ENCODE results near the gene HPS3.
"Not testable (repeated sequence)": the region's sequence is repeated elsewhere in the genome, so short reads cannot be mapped to it uniquely, and the experiment has no call there.

The HPS3 gene

GRCh38 chr3:149186219-149186618, 56.8 kb downstream of the HPS3 start:
- no peak for DNase-seq (ENCODE audit: low read depth in 2 of 2, low spot score in 1 of 2)

- no peak for DNase-seq (ENCODE audit: low read depth in 2 of 2, low spot score in 1 of 2)
These were observed 57.3 kb downstream of the HPS3 start for GRCh38 chr3:149186721-149187120.

GRCh38 chr3:149188494-149188893, 59.1 kb downstream of the HPS3 start:
- DNase-seq (ENCODE audit: low read depth in 2 of 2, low spot score in 1 of 2): no peak

GRCh38 chr3:149195221-149195620, 65.8 kb downstream of the HPS3 start:
- no peak for DNase-seq (ENCODE audit: low read depth in 2 of 2, low spot score in 1 of 2)

GRCh38 chr3:149196805-149197592, 67.6 kb downstream of the HPS3 start:
- DNase-seq (ENCODE audit: low read depth in 2 of 2, low spot score in 1 of 2): not testable (repeated sequence)

GRCh38 chr3:149197669-149198068, 68.2 kb downstream of the HPS3 start:
- DNase-seq (ENCODE audit: low read depth in 2 of 2, low spot score in 1 of 2): no peak

GRCh38 chr3:149198611-149199010, 69.2 kb downstream of the HPS3 start:
- DNase-seq (ENCODE audit: low read depth in 2 of 2, low spot score in 1 of 2): no peak

GRCh38 chr3:149199474-149199873, 70.0 kb downstream of the HPS3 start:
- no peak for DNase-seq (ENCODE audit: low read depth in 2 of 2, low spot score in 1 of 2)

GRCh38 chr3:149203758-149204157, 74.3 kb downstream of the HPS3 start:
- DNase-seq (ENCODE audit: low read depth in 2 of 2, low spot score in 1 of 2): no peak

GRCh38 chr3:149204390-149204991, 75.1 kb downstream of the HPS3 start:
- DNase-seq (ENCODE audit: low read depth in 2 of 2, low spot score in 1 of 2): no peak

- DNase-seq (ENCODE audit: low read depth in 2 of 2, low spot score in 1 of 2): no peak
These were observed 78.0 kb downstream of the HPS3 start for GRCh38 chr3:149207475-149207874.

GRCh38 chr3:149209431-149209830, 80.0 kb downstream of the HPS3 start:
- no peak for DNase-seq (ENCODE audit: low read depth in 2 of 2, low spot score in 1 of 2)

- no peak for DNase-seq (ENCODE audit: low read depth in 2 of 2, low spot score in 1 of 2)
These were observed 82.9 kb downstream of the HPS3 start for GRCh38 chr3:149212386-149212785.

GRCh38 chr3:149214702-149215101, 85.3 kb downstream of the HPS3 start:
- DNase-seq (ENCODE audit: low read depth in 2 of 2, low spot score in 1 of 2): no peak

- DNase-seq (ENCODE audit: low read depth in 2 of 2, low spot score in 1 of 2): no peak
These were observed 86.1 kb downstream of the HPS3 start for GRCh38 chr3:149215515-149215914.

- no peak for DNase-seq (ENCODE audit: low read depth in 2 of 2, low spot score in 1 of 2)
These were observed 86.9 kb downstream of the HPS3 start for GRCh38 chr3:149216193-149216869.

GRCh38 chr3:149217347-149217746, 87.9 kb downstream of the HPS3 start:
- no peak for DNase-seq (ENCODE audit: low read depth in 2 of 2, low spot score in 1 of 2)

GRCh38 chr3:149219380-149220121, 90.1 kb downstream of the HPS3 start:
- not testable (repeated sequence) for DNase-seq (ENCODE audit: low read depth in 2 of 2, low spot score in 1 of 2)

- no peak for DNase-seq (ENCODE audit: low read depth in 2 of 2, low spot score in 1 of 2)
These were observed 92.5 kb downstream of the HPS3 start, which contains the start of gene CP for GRCh38 chr3:149221783-149222517. Gene CP (minus strand): TSS chr3:149221829. CDS start chr3:149221792, 37 bp downstream.

Data from stimulated activated CD8-positive, alpha-beta memory T cell treated with anti-CD3 and anti-CD28 coated beads, Interleukin-4, amount 100 ng/mL, for 4 hours (primary cell).